Endometrial microvascular endothelial cells (primary cell): Measurements from ENCODE around the gene DIAPH3. TPM values are rescaled to one million over a fixed set of nuclear protein-coding genes. Genes with fewer than 3 reads are reported as not detected.

Experiments
- in situ Hi-C: cut with HindIII; loops from 2 replicates; pipeline ENCODE4 v1.10.0; 2017; ENCODE audit warnings: low sequenced_read_pairs, low pct_unique_long_range_greater_than_20kb; ENCODE audit errors: inconsistent ontology term
- total RNA-seq: library from RNA; depleted of rRNA; stranded (reverse); fragments of >200 nt; gene quantifications from one replicate; pipeline ENCODE4 v1.2.3, GENCODE V29; 2015; ENCODE audit errors: inconsistent ontology term

DIAPH3 gene
- total RNA-seq, 1 donor from 2014 or later = 19.9 TPM

- in situ Hi-C loops = no loop called here
Observed at GRCh38 chr13:59771272-59771671, 392.5 kb downstream of the DIAPH3 start.

GRCh38 chr13:59770451-59770850 lies 393.3 kb downstream of the DIAPH3 start:
- in situ Hi-C loops = no loop called here

- in situ Hi-C loops = no loop called here
Observed at GRCh38 chr13:59766236-59766635, 397.5 kb downstream of the DIAPH3 start.

GRCh38 chr13:59755632-59756290 lies 408.0 kb downstream of the DIAPH3 start:
- in situ Hi-C loops = no loop called here

GRCh38 chr13:59754411-59754810 lies 409.3 kb downstream of the DIAPH3 start:
- in situ Hi-C loops = no loop called here

- in situ Hi-C loops = no loop called here
Observed at GRCh38 chr13:59750860-59751259, 412.9 kb downstream of the DIAPH3 start.

GRCh38 chr13:59748046-59748445 lies 415.7 kb downstream of the DIAPH3 start:
- in situ Hi-C loops = no loop called here

GRCh38 chr13:59747529-59747928 lies 416.2 kb downstream of the DIAPH3 start:
- in situ Hi-C loops = no loop called here

GRCh38 chr13:59746291-59746962 lies 417.3 kb downstream of the DIAPH3 start:
- in situ Hi-C loops = no loop called here

GRCh38 chr13:59745392-59745788 lies 418.3 kb downstream of the DIAPH3 start:
- in situ Hi-C loops = no loop called here

- in situ Hi-C loops = no loop called here
Observed at GRCh38 chr13:59744747-59745391, 418.9 kb downstream of the DIAPH3 start.

GRCh38 chr13:59743195-59743594 lies 420.5 kb downstream of the DIAPH3 start:
- in situ Hi-C loops = no loop called here

- in situ Hi-C loops = no loop called here
Observed at GRCh38 chr13:59742467-59742866, 421.3 kb downstream of the DIAPH3 start.

GRCh38 chr13:59738921-59739320 lies 424.8 kb downstream of the DIAPH3 start:
- in situ Hi-C loops = no loop called here

GRCh38 chr13:59734393-59734792 lies 429.3 kb downstream of the DIAPH3 start:
- in situ Hi-C loops = no loop called here

GRCh38 chr13:59733744-59734143 lies 430.0 kb downstream of the DIAPH3 start:
- in situ Hi-C loops = no loop called here

GRCh38 chr13:59730026-59730425 lies 433.7 kb downstream of the DIAPH3 start:
- in situ Hi-C loops = no loop called here

GRCh38 chr13:59728896-59729545 lies 434.7 kb downstream of the DIAPH3 start:
- in situ Hi-C loops = no loop called here
